B cell (primary cell): ENCODE results near the gene MAST2.

ENCODE experiments used
- CTCF ChIP-seq: fragments of 200-600 bp; IDR thresholded peaks from one replicate; pipeline ENCODE4 v1.8.0; 2022; ENCODE audit warnings: antibody characterized with exemption, mild to moderate bottlenecking
- EZH2 ChIP-seq: IDR thresholded peaks from 2 replicates; pipeline ENCODE4 v1.6.1; 2012; ENCODE audit warnings: borderline replicate concordance, low read depth, mild to moderate bottlenecking, moderate library complexity, low read length; ENCODE audit not compliant: insufficient read depth, poor library complexity, severe bottlenecking

GRCh38 chr1:45842786-45843185 is 39.4 kb downstream of the MAST2 start:
- TF ChIP-seq CTCF (no peak), EZH2 (no peak)
